ENCODE measurements around the gene UGT3A2.

UGT3A2 gene

GRCh38 chr5:35999547-35999946 is 67.1 kb downstream of the UGT3A2 start:
- no peak for DNase-seq

GRCh38 chr5:35996076-35996475 is 70.6 kb downstream of the UGT3A2 start:
- DNase-seq = no peak

GRCh38 chr5:35990941-35991611 is 75.6 kb downstream of the UGT3A2 start, which contains the start of gene UGT3A1:
Gene UGT3A1 (minus strand): TSS chr5:35991390. CDS start chr5:35991240, 150 bp downstream.
- no peak for DNase-seq

GRCh38 chr5:35990520-35990919 is 76.2 kb downstream of the UGT3A2 start:
- DNase-seq = no peak

- DNase-seq = no peak
Observed at GRCh38 chr5:35988529-35988928, 78.2 kb downstream of the UGT3A2 start.

- DNase-seq = no peak
Observed at GRCh38 chr5:35987776-35988175, 78.9 kb downstream of the UGT3A2 start.
